ENCODE results near the gene GLUD2.

DNA sequence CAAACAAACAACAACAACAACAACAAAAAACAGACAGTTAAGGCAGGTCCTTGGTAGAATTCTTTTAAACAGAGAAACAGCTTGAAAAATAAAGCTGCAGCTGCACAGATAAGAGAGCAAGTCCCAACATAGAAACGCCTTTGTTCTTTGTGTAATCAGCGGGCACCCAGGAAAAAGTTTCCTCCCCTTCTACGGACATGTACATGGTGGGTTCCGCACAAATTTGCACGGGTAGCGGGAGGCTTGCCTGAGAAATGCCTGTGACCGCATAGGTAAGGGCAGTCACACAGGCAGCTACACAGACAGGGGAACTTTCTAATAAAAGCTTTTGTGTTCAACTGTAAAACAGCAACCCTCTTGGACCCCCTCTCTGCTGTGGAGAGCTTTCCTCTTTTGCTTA lies 36.2 kb upstream of the GLUD2 start:
- TF ChIP-seq, protein P1, sequence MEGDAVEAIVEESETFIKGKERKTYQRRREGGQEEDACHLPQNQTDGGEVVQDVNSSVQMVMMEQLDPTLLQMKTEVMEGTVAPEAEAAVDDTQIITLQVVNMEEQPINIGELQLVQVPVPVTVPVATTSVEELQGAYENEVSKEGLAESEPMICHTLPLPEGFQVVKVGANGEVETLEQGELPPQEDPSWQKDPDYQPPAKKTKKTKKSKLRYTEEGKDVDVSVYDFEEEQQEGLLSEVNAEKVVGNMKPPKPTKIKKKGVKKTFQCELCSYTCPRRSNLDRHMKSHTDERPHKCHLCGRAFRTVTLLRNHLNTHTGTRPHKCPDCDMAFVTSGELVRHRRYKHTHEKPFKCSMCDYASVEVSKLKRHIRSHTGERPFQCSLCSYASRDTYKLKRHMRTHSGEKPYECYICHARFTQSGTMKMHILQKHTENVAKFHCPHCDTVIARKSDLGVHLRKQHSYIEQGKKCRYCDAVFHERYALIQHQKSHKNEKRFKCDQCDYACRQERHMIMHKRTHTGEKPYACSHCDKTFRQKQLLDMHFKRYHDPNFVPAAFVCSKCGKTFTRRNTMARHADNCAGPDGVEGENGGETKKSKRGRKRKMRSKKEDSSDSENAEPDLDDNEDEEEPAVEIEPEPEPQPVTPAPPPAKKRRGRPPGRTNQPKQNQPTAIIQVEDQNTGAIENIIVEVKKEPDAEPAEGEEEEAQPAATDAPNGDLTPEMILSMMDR (IDR thresholded peaks at IDR 0.05): no peak
- TF ChIP-seq POLR2A (IDR thresholded peaks at IDR 0.05): no peak
